HG03095 (cell line): Measurements from ENCODE around the gene SATB2.

Experiments used
- ATAC-seq: cut with Tn5 transposase; IDR thresholded peaks from one replicate; pipeline ENCODE4 v1.9.1; 2021; ENCODE audit warnings: moderate library complexity; ENCODE audit not compliant: unreplicated experiment

SATB2 gene

GRCh38 chr2:199465988-199466691 is 8.4 kb upstream of the SATB2 start:
- ATAC-seq, result no peak

- ATAC-seq, result no peak
Measured at GRCh38 chr2:199465390-199465789, 7.7 kb upstream of the SATB2 start.

- no peak for ATAC-seq
Measured at GRCh38 chr2:199464606-199465352, 7.0 kb upstream of the SATB2 start.

GRCh38 chr2:199463708-199464605 is 6.2 kb upstream of the SATB2 start:
- ATAC-seq, result no peak

- ATAC-seq, result no peak
Measured at GRCh38 chr2:199462956-199463692, 5.4 kb upstream of the SATB2 start.

GRCh38 chr2:199462347-199462955 is 4.7 kb upstream of the SATB2 start:
- ATAC-seq, result no peak

- no peak for ATAC-seq
Measured at GRCh38 chr2:199461711-199462346, 4.1 kb upstream of the SATB2 start.

- ATAC-seq, result no peak
Measured at GRCh38 chr2:199460846-199461710, 3.3 kb upstream of the SATB2 start.

GRCh38 chr2:199460101-199460671 is 2.4 kb upstream of the SATB2 start:
- no peak for ATAC-seq

GRCh38 chr2:199459286-199460100 is 1.8 kb upstream of the SATB2 start:
- no peak for ATAC-seq

- no peak for ATAC-seq
Measured at GRCh38 chr2:199458806-199459285, 1.1 kb upstream of the SATB2 start.

GRCh38 chr2:199458009-199458805 is 468 bp upstream of the SATB2 start:
- ATAC-seq, result no peak

GRCh38 chr2:199456383-199457146 is 1.2 kb downstream of the SATB2 start:
- ATAC-seq, result no peak

GRCh38 chr2:199455545-199456382 is 2.0 kb downstream of the SATB2 start:
- peak; percentile 35 for ATAC-seq

- no peak for ATAC-seq
Measured at GRCh38 chr2:199455210-199455544, 2.6 kb downstream of the SATB2 start.
